ENCODE results near the gene FNIP1. TPM values are rescaled to one million over a fixed set of nuclear protein-coding genes. Genes with fewer than 3 reads are reported as not detected.

FNIP1 gene
- total and polyA plus RNA-seq, 2 donors from 2014 or later: 2.9 to 31.1 TPM

GRCh38 chr5:131757830-131758519 lies 38.8 kb downstream of the FNIP1 start:
- FAIRE-seq (no peak), DNase-seq (no peak)
- H3K4me1 ChIP-seq (ENCODE audit: control insufficient read depth in 2 of 3, insufficient read depth in 2 of 3, low read depth in 1 of 3, low read length in 3 of 3): peaks cover 0 to 2% (median 0%) of the 10 kb centered on the region in 3 donors
- intact Hi-C loops (cut with DNase I): no loop called here
- no peak overlapping the region for H3K9ac ChIP-seq (ENCODE audit: low read length in 3 of 3)
- TF ChIP-seq CTCF (IDR thresholded peaks at IDR 0.05; ENCODE audit: borderline replicate concordance, extremely low read depth, insufficient read depth): no peak
- no peaks in the 10 kb centered on the region for H3K27me3 ChIP-seq (ENCODE audit: control insufficient read depth, insufficient read depth, low read length)
- H3K36me3 ChIP-seq (ENCODE audit: control insufficient read depth in 2 of 3, insufficient read depth in 3 of 3, low read length in 3 of 3): no peaks in the 10 kb centered on the region
- H3K27ac ChIP-seq (ENCODE audit: low read depth in 2 of 2, low read length in 2 of 2): no peak overlapping the region
- H3K9me3 ChIP-seq (ENCODE audit: control insufficient read depth in 2 of 3, insufficient read depth in 1 of 3, low read length in 3 of 3): no peaks in the 10 kb centered on the region
- H3K4me3 ChIP-seq (ENCODE audit: low read length in 3 of 3): no peak overlapping the region

DNA sequence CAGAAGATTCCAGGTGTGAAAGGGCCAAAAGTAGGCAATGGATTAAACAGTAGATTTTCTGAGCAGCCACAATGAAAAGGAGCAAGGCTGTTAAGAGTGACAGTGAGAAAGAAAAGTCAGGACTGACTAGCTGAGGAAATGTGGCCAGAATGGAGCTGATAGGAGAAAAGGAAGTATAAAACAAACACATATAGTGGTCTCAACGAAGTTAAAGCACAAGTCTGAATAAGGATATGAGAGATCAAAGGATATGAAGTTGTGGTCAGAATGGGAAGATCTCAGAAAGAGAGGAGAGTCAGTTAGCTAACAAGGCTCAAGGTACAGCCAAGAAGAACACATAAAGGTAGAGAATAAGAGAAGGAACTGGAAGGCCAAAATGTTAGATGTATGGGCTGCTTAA lies 39.9 kb downstream of the FNIP1 start:
- DNase-seq (no peak), FAIRE-seq (no peak)
- Histone ChIP-seq H3K27ac (ENCODE audit: low read depth in 2 of 2, low read length in 2 of 2) (no peak overlapping the region), H3K4me1 (ENCODE audit: control insufficient read depth in 2 of 3, insufficient read depth in 2 of 3, low read depth in 1 of 3, low read length in 3 of 3) (peaks cover 0 to 2% (median 0%) of the 10 kb centered on the region in 3 donors), H3K9ac (ENCODE audit: low read length in 3 of 3) (no peak overlapping the region), H3K9me3 (ENCODE audit: control insufficient read depth in 2 of 3, insufficient read depth in 1 of 3, low read length in 3 of 3) (no peaks in the 10 kb centered on the region), H3K36me3 (ENCODE audit: control insufficient read depth in 2 of 3, insufficient read depth in 3 of 3, low read length in 3 of 3) (no peaks in the 10 kb centered on the region), H3K4me3 (ENCODE audit: low read length in 3 of 3) (no peak overlapping the region), H3K27me3 (ENCODE audit: control insufficient read depth, insufficient read depth, low read length) (no peaks in the 10 kb centered on the region)
- intact Hi-C loops (cut with DNase I): no loop called here
- no peak for TF ChIP-seq CTCF (IDR thresholded peaks at IDR 0.05; ENCODE audit: borderline replicate concordance, extremely low read depth, insufficient read depth)

DNA sequence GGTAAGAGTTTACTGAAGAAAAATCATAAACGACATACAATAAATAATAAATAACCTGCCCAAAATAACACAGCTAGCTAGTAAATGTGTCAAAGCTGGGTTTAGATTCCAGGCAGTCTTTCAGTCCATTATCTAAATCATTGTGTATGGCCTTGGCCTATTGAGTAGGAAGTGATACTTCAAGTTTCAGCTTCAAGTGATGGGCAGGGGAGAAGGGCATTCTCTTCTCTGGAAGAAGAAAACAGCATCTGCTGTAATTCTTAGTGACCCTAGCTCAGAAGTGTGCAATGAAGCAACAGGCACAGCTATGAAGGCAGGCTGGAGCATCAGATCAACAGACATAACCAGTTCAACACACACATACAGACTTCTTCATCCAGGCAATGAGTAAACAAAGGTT lies 42.5 kb downstream of the FNIP1 start:
- FAIRE-seq (no peak), DNase-seq (no peak)
- intact Hi-C loops (cut with DNase I): no loop called here
- Histone ChIP-seq H3K4me3 (ENCODE audit: low read length in 3 of 3) (no peak overlapping the region), H3K9ac (ENCODE audit: low read length in 3 of 3) (no peak overlapping the region), H3K27me3 (ENCODE audit: control insufficient read depth, insufficient read depth, low read length) (no peaks in the 10 kb centered on the region), H3K9me3 (ENCODE audit: control insufficient read depth in 2 of 3, insufficient read depth in 1 of 3, low read length in 3 of 3) (no peaks in the 10 kb centered on the region), H3K27ac (ENCODE audit: low read depth in 2 of 2, low read length in 2 of 2) (no peak overlapping the region), H3K36me3 (ENCODE audit: control insufficient read depth in 2 of 3, insufficient read depth in 3 of 3, low read length in 3 of 3) (no peaks in the 10 kb centered on the region), H3K4me1 (ENCODE audit: control insufficient read depth in 2 of 3, insufficient read depth in 2 of 3, low read depth in 1 of 3, low read length in 3 of 3) (peaks cover 0 to 2% (median 0%) of the 10 kb centered on the region in 3 donors)
- no peak for TF ChIP-seq CTCF (IDR thresholded peaks at IDR 0.05; ENCODE audit: borderline replicate concordance, extremely low read depth, insufficient read depth)

DNA sequence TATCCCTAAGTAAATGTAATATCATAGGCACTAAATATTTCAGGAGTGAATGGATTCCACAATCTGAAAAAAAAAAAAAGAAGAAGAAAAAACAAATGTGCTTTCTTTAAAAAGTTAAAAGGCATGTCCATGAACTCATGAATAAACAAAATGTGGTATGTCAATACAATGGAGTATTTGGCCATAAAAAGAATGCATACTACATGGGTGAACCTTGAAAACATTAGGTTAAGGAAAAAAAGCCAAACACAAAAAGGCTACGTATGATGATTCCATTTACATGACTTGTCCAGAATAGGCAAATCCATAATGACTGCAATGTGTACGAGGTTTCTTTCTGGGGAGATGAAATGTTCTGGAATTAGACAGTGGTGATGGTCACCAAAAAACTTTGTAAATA lies 45.3 kb downstream of the FNIP1 start:
- no peak for FAIRE-seq
- Histone ChIP-seq H3K9me3 (ENCODE audit: control insufficient read depth in 2 of 3, insufficient read depth in 1 of 3, low read length in 3 of 3) (no peaks in the 10 kb centered on the region), H3K4me3 (ENCODE audit: low read length in 3 of 3) (no peak overlapping the region), H3K9ac (ENCODE audit: low read length in 3 of 3) (no peak overlapping the region), H3K4me1 (ENCODE audit: control insufficient read depth in 2 of 3, insufficient read depth in 2 of 3, low read depth in 1 of 3, low read length in 3 of 3) (no peaks in the 10 kb centered on the region), H3K27me3 (ENCODE audit: control insufficient read depth, insufficient read depth, low read length) (no peaks in the 10 kb centered on the region), H3K27ac (ENCODE audit: low read depth in 2 of 2, low read length in 2 of 2) (no peak overlapping the region), H3K36me3 (ENCODE audit: control insufficient read depth in 2 of 3, insufficient read depth in 3 of 3, low read length in 3 of 3) (no peaks in the 10 kb centered on the region)
- no peak for TF ChIP-seq CTCF (IDR thresholded peaks at IDR 0.05; ENCODE audit: borderline replicate concordance, extremely low read depth, insufficient read depth)
- no peak for DNase-seq
- intact Hi-C loops (cut with DNase I): no loop called here
